ENCODE data around the gene SOBP. TPM values are rescaled to one million over a fixed set of nuclear protein-coding genes. Genes with fewer than 3 reads are reported as not detected.

The SOBP gene
- total RNA-seq, 2 experiments from 2014 or later, result 0.05 to 0.17 TPM

- ChIA-PET POLR2A (interaction anchor here (0.7 kb wide), 1 partner anchor 234 kb away, joined by 3 read pairs; no protein-coding TSS in a partner anchor), CTCF (no interaction called here)
- no peaks in the 10 kb centered on the region for H3K36me3 Mint-ChIP-seq (ENCODE audit: low read depth)
- H3K4me3 ChIP-seq (ENCODE audit: low read length), result no peak overlapping the region
- peaks cover 0 to 12% of the 10 kb centered on the region in 2 experiments for H3K27me3 ChIP-seq (ENCODE audit: control insufficient read depth in 1 of 2, insufficient read depth in 2 of 2, low read length in 2 of 2)
- H3K9me3 ChIP-seq (ENCODE audit: control insufficient read depth in 1 of 2, insufficient read depth in 1 of 2, low read length in 2 of 2), result no peaks in the 10 kb centered on the region
- peaks cover 42% of the 10 kb centered on the region for H3K27me3 Mint-ChIP-seq
- no peak for TF ChIP-seq CTCF (IDR thresholded peaks at IDR 0.05)
- no peak overlapping the region for H3K27ac ChIP-seq (ENCODE audit: low read depth in 1 of 2, low read length in 2 of 2)
- no peaks in the 10 kb centered on the region for H3K9me3 Mint-ChIP-seq
- H3K4me3 Mint-ChIP-seq, result no peak overlapping the region
- no peaks in the 10 kb centered on the region for H3K36me3 ChIP-seq (ENCODE audit: insufficient read depth, low read length)
- ATAC-seq (ENCODE audit: poor library complexity) (no peak), DNase-seq (no peak)
- no peak overlapping the region for H3K27ac Mint-ChIP-seq
- no peaks in the 10 kb centered on the region for H3K4me1 Mint-ChIP-seq (ENCODE audit: low read depth)
- intact Hi-C loops (cut with DNase I, micrococcal nuclease), result no loop called here
- no peaks in the 10 kb centered on the region for H3K4me1 ChIP-seq (ENCODE audit: insufficient read depth, low read length)
These were observed 152.4 kb downstream of the SOBP start for GRCh38 chr6:107642095-107642860.

- no peak for TF ChIP-seq CTCF (IDR thresholded peaks at IDR 0.05)
- no peak overlapping the region for H3K27ac ChIP-seq (ENCODE audit: low read depth in 1 of 2, low read length in 2 of 2)
- no peaks in the 10 kb centered on the region for H3K36me3 Mint-ChIP-seq (ENCODE audit: low read depth)
- no peak overlapping the region for H3K4me3 Mint-ChIP-seq
- H3K27me3 ChIP-seq (ENCODE audit: control insufficient read depth in 1 of 2, insufficient read depth in 2 of 2, low read length in 2 of 2), result peaks cover 0 to 12% of the 10 kb centered on the region in 2 experiments
- no peaks in the 10 kb centered on the region for H3K9me3 ChIP-seq (ENCODE audit: control insufficient read depth in 1 of 2, insufficient read depth in 1 of 2, low read length in 2 of 2)
- ATAC-seq (ENCODE audit: poor library complexity), result no peak
- H3K4me1 Mint-ChIP-seq (ENCODE audit: low read depth), result no peaks in the 10 kb centered on the region
- H3K4me1 ChIP-seq (ENCODE audit: insufficient read depth, low read length), result no peaks in the 10 kb centered on the region
- intact Hi-C loops (cut with DNase I, micrococcal nuclease), result no loop called here
- H3K9me3 Mint-ChIP-seq, result no peaks in the 10 kb centered on the region
- peaks cover 37% of the 10 kb centered on the region for H3K27me3 Mint-ChIP-seq
- no peak for DNase-seq
- H3K27ac Mint-ChIP-seq, result no peak overlapping the region
- H3K4me3 ChIP-seq (ENCODE audit: low read length), result no peak overlapping the region
- ChIA-PET POLR2A (no interaction called here), CTCF (interaction anchor here (1.5 kb wide), 1 partner anchor 12 kb away, joined by 3 read pairs; no protein-coding TSS in a partner anchor)
- H3K36me3 ChIP-seq (ENCODE audit: insufficient read depth, low read length), result no peaks in the 10 kb centered on the region
These were observed 153.0 kb downstream of the SOBP start for GRCh38 chr6:107642861-107643328.

- DNase-seq, result no peak
- Histone ChIP-seq H3K36me3 (ENCODE audit: insufficient read depth, low read length) (no peaks in the 10 kb centered on the region), H3K27me3 (ENCODE audit: control insufficient read depth in 1 of 2, insufficient read depth in 2 of 2, low read length in 2 of 2) (peaks cover 0 to 8% of the 10 kb centered on the region in 2 experiments), H3K4me3 (ENCODE audit: low read length) (no peak overlapping the region), H3K4me1 (ENCODE audit: insufficient read depth, low read length) (no peaks in the 10 kb centered on the region), H3K9me3 (ENCODE audit: control insufficient read depth in 1 of 2, insufficient read depth in 1 of 2, low read length in 2 of 2) (no peaks in the 10 kb centered on the region), H3K27ac (ENCODE audit: low read depth in 1 of 2, low read length in 2 of 2) (no peak overlapping the region)
- Mint-ChIP-seq H3K27me3 (peaks cover 30% of the 10 kb centered on the region), H3K27ac (no peak overlapping the region), H3K9me3 (no peaks in the 10 kb centered on the region), H3K4me1 (ENCODE audit: low read depth) (no peaks in the 10 kb centered on the region), H3K36me3 (ENCODE audit: low read depth) (no peaks in the 10 kb centered on the region), H3K4me3 (no peak overlapping the region)
- ChIA-PET POLR2A (no interaction called here), CTCF (interaction anchor here (1.5 kb wide), 1 partner anchor 10 kb away, joined by 3 read pairs; no protein-coding TSS in a partner anchor)
- intact Hi-C loops (cut with DNase I, micrococcal nuclease), result no loop called here
- no peak for TF ChIP-seq CTCF (IDR thresholded peaks at IDR 0.05)
- no peak for ATAC-seq (ENCODE audit: poor library complexity)
These were observed 154.6 kb downstream of the SOBP start for GRCh38 chr6:107644513-107644912.
